KBM-7 (cell line): ENCODE measurements around the gene CDH16.
A peak's percentile ranks its signal among the peaks of the same experiment; 100 is the strongest.
"Not testable (repeated sequence)": the region's sequence is repeated elsewhere in the genome, so short reads cannot be mapped to it uniquely, and the experiment has no call there.

Experiments used
- DNase-seq: peaks from one replicate; pipeline ENCODE4 v3.0.0-alpha.2; 2015
- in situ Hi-C: fragments of 300-500 bp; cut with MboI; formaldehyde crosslinking; loops from 2 replicates; pipeline ENCODE4 v1.14.3; 2020; ENCODE audit warnings: low sequenced_read_pairs, low pct_unique_long_range_greater_than_20kb, mixed read lengths

The CDH16 gene

GRCh38 chr16:66902648-66903543 lies 15.8 kb downstream of the CDH16 start:
- in situ Hi-C loops, result no loop called here
- no peak for DNase-seq

- in situ Hi-C loops, result no loop called here
- no peak for DNase-seq
Observed at GRCh38 chr16:66901626-66902025, 17.1 kb downstream of the CDH16 start.

GRCh38 chr16:66900721-66901441 lies 17.8 kb downstream of the CDH16 start:
- in situ Hi-C loops, result no loop called here
- DNase-seq, result no peak

DNA sequence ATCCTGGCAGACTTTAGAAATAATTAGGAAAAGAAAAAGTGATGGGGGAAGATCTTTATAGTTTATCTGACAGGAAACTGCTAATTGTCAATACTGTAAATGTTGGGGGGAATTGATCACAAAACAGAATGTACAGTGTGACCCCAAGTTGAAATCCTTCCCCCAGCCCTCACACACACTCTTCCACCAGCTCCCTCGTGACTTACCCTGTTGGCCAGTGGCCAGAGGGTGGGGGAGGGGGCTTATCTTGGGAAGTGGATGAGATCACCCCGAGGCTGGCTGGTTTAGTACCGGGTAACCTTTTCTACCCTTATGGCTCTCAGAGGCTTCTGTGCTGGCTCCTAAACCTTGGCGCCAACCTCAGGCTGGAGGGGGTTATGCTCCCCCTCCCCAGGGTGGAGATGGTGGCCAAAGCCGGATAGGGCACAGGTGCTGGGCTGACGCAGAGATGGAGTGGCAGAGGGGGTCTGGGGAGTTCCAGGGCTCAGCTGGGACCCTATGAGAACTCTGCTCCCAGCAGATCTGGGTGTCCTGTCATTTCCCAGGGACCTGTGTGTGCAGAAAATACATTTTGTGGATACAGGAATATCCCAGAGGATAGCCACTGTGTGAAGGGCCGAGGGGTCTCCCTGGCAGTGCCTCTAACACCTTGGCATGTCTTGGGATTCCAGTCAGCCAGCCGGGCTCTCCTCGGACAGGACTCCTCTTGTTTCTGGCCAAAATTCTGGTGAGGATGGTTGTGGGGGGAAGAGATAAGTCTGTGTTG lies 18.6 kb downstream of the CDH16 start:
- in situ Hi-C loops, result no loop called here
- DNase-seq, result no peak

- no peak for DNase-seq
Observed at GRCh38 chr16:66899310-66899944, 19.3 kb downstream of the CDH16 start.

DNA sequence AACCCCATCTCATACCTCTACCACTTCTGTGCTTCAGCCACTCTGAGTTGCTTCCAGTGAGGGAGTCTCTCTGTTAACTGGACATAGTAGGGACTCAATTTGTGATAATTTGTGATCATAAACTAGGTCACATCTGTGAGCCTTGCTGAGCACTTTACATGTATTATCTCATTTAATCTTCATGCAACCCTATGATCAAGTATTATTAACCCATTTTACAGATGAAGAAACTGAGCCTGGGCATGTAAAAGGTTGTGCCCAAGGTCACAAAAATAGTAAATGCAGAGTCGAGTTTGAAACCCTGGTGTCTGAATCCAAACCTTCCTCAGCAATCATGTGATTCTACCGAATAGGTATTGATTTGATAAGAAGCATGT lies 19.8 kb downstream of the CDH16 start:
- DNase-seq, result no peak
- in situ Hi-C loops, result no loop called here

More at GRCh38 chr16:66899310-66899944, 19.3 kb downstream of the CDH16 start:
- in situ Hi-C loops, result no loop called here

- DNase-seq, result no peak
- in situ Hi-C loops, result no loop called here
Observed at GRCh38 chr16:66898207-66898606, 20.5 kb downstream of the CDH16 start.

DNA sequence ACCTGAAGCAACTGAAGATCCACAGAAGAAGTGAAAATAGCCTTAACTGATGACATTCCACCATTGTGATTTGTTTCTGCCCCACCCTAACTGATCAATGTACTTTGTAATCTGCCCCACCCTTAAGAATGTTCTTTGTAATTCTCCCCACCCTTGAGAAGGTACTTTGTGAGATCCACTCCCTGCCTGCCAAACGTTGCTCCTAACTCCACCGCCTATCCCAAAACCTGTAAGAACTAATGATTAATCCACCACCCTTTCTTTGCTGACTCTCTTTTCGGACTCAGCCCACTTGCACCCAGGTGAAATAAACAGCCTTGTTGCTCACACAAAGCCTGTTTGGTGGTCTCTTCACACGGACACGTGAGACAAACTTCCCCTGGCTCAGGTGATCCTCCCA lies 22.0 kb downstream of the CDH16 start:
- DNase-seq, in situ Hi-C loops: not testable (repeated sequence)

GRCh38 chr16:66895999-66896398 lies 22.7 kb downstream of the CDH16 start:
- no peak for DNase-seq
- in situ Hi-C loops, result no loop called here

DNA sequence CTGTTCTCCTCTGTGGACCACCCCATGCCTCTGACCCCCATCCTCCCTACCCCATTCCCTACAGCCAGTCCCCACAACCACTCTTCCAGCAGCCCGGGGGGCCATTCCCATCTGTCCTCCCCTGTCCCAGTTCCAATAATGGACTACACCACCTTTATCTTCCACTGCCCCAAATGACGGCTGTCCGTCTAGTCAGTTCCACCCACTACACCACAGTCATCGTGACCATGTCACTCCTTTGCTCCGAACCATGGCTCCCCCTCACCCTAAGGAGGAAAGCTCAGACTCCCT lies 23.1 kb downstream of the CDH16 start:
- no peak for DNase-seq
- in situ Hi-C loops, result no loop called here

DNA sequence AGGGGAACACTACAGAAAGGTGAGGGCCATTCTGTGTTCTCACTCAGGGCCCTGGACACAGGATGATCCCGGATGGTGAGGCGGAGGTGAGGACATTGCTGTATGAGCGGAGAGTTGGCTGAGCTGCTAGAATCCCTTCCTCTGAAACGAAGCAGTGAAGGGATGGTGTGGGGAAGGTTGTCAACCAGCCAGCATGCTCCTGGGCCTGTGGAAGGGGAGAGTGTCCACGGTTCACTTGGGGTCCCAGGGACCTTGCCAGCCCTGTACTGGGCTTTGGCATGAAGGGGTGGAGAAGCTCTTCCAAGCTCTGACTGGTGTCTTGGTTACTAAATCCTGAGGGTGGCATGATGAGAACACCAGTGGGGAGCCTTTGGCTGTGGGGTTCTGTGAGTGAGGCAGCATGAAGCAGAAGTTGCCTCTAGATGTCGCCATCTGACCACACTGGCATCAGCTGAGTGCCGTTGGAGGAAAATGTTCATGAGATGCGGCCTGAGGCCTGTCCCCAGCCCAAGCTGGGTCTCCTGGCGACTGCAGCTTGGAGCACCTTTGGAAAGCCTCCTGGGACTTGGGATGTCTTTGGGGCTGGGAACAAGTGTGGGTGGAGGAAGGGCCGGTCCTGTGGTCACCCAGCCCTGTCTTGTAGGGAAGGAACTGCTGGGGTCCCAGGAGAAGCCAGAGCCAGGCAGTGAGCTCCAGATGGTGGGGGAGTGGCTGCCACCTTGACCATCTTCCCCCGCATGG lies 23.6 kb downstream of the CDH16 start:
- peak; percentile 77 for DNase-seq
- in situ Hi-C loops, result no loop called here

- in situ Hi-C loops, result no loop called here
- DNase-seq, result no peak
Observed at GRCh38 chr16:66894055-66894454, 24.6 kb downstream of the CDH16 start.

- in situ Hi-C loops, result no loop called here
- no peak for DNase-seq
Observed at GRCh38 chr16:66891797-66892196, 26.9 kb downstream of the CDH16 start.

DNA sequence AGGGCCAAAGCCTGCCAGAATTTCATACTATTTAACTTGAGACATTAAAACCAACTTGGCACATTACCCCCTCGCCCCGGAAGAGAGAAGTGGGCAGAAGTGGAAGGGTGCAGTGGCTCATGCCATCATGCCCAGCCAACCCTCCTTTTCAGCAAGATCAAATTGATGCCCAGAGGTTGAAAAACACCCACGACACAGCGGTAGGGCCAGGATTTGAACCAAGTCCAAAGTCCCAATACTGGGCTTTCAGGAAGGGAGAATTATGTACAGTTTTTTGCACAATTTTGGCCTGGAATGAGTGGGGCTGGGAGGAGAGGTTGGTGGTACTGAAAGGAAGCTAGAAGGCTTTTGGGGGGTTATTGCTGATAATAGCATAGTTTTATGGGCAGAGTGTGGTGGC lies 27.3 kb downstream of the CDH16 start:
- no peak for DNase-seq
- in situ Hi-C loops, result no loop called here

DNA sequence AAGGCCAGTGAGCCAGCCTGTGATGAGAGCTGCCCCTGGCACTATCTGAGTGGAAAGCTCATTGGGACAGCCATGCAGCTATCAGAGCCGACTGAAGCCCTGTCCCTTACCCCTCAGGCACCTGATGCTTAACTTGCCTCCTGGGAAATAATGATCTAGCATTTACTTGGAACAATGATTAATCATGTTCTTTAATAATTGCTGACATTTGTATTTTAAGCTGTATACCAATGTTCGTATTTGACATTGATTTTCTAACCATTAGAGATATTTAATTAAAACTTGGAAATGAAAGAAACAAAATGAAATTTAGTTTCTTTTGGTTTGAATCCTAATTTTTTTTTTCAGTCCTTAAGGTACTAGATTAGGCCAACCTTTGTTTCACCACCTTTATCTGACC lies 27.9 kb downstream of the CDH16 start:
- in situ Hi-C loops, result no loop called here
- DNase-seq, result no peak

DNA sequence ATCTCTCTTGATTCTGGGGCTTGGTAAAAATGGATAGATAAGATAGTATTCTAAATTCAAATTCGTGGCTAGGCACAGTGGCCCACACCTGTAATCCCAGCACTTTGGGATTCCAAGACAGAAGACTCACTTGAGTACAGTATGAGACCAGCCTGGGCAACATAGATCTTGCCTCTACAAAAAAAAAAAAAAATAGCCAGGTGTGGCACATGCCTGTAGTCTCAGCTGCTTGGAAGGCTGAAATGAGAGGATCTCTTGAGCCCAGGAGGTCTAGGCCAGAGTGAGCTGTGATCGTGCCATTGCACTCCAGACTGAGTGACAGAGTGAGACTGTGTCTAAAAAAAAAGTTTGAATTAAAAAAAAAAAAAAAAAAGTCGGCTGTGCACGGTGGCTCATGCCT lies 29.1 kb downstream of the CDH16 start:
- in situ Hi-C loops, result no loop called here
- no peak for DNase-seq

DNA sequence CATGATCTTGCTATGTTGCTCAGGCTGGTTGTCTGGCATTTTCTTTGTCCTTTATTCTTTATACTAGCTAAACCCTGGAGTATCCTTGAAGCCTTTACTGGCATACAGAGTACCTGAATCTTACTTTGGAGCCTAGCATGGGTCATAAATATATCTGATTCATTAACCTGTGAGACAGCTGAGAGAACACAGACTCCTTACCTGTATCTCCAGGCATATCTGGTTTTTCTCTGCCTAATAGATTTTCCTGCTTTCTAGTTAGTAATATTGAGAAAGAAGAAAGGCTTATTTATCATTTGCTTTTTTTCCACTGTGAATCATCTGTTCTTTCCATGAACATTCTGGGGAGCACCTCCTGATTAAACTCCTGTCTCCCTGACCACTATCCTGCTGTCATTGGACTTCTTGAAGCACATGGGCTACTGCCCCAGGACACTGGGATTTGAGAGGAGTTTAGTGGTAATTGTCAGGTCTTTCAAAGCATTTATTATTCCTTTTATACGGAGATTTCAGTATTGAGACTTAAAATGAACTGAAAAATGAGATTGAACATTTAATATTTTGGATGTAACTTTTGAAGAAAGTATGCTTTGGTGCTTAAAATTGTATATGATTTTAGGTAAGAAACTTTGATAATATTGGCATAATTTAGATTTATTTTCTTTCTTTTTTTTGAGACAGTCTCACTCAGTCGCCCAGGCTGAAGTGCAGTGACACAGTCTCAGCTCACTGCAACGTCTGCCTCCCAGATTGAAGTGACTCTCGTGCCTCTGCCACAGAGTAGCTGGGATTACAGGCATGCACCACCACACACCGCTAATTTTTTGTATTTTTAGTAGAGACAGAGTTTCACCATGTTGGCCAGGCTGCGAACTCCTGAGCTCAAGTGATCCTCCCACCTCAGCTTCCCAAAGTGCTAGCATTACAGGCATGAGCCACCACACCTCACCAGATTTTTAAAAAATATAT lies 29.8 kb downstream of the CDH16 start:
- in situ Hi-C loops, result no loop called here
- no peak for DNase-seq

GRCh38 chr16:66886914-66887313 lies 31.8 kb downstream of the CDH16 start:
- in situ Hi-C loops, result no loop called here
- no peak for DNase-seq
